Adrenal gland (tissue), 12 donors: ENCODE results near the gene CCL4. TPM values are rescaled to one million over a fixed set of nuclear protein-coding genes. Genes with fewer than 3 reads are reported as not detected.

Experiments
- DNase-seq, 7 donors: peaks; one replicate each; pipeline ENCODE4 v3.0.0-alpha.2; 2019 to 2020
- H3K27ac ChIP-seq, 5 donors: fragments of 200-600 bp; sonication (generic) in 4 of 5; 1 replicate in 3 of 5; 2 replicates in 2 of 5; pipeline versions ENCODE4 v1.5.1 to v1.8.0; 2016 to 2020; ENCODE audit warnings: mild to moderate bottlenecking in 1 of 5
- H3K27me3 ChIP-seq: fragments of 200-600 bp; 2 replicates; pipeline ENCODE4 v1.8.0; 2021
- H3K36me3 ChIP-seq, 2 donors: fragments of 200-600 bp; replicated peaks in 1 of 2; 1 replicate in 1 of 2; 2 replicates in 1 of 2; pipeline versions ENCODE4 v1.5.1 to v1.8.0; 2018 to 2022
- H3K4me1 ChIP-seq, 2 donors: fragments of 200-600 bp; replicated peaks in 1 of 2; 1 replicate in 1 of 2; 2 replicates in 1 of 2; pipeline versions ENCODE4 v1.5.1 to v1.8.0; 2018 to 2021
- H3K4me3 ChIP-seq, 4 donors: fragments of 200-600 bp; sonication (generic) in 3 of 4; one replicate each; pipeline ENCODE4 v1.5.1; 2016 to 2018
- H3K9me3 ChIP-seq, 3 donors: fragments of 200-600 bp; sonication (generic) in 1 of 3; replicated peaks in 1 of 3; 1 replicate in 2 of 3; 2 replicates in 1 of 3; pipeline versions ENCODE4 v1.5.1 to v1.8.0; 2016 to 2021
- CTCF ChIP-seq, 6 experiments: fragments of 450-650 bp in 4 of 6; fragments of 200-600 bp in 2 of 6; sonication (generic) in 1 of 6; IDR thresholded peaks; 1 replicate in 5 of 6; 2 replicates in 1 of 6; pipeline versions ENCODE4 v1.5.1 to v1.8.0; 2016 to 2021; ENCODE audit warnings: antibody characterized with exemption in 6 of 6, mild to moderate bottlenecking in 2 of 6, moderate library complexity in 1 of 6
- POLR2A ChIP-seq, 2 donors: fragments of 450-650 bp; IDR thresholded peaks; one replicate each; pipeline ENCODE4 v1.6.1; 2017; ENCODE audit warnings: antibody characterized with exemption in 2 of 2, mild to moderate bottlenecking in 2 of 2, moderate library complexity in 1 of 2
- WGBS, 4 donors: extraction: QIAGEN DNeasy Blood & Tissue Kit in 2 of 4; methylation state at CpG; one replicate each; pipeline versions ENCODE4 v1.1.5 to v1.1.7; 2013 to 2017; 5-methylcytosine and 5-hydroxymethylcytosine counted together
- intact Hi-C, 2 donors: fragments of 100-400 bp; cut with DNase I; formaldehyde crosslinking; loops; one replicate each; pipeline versions ENCODE4 v1.14.1 to v1.15.0; 2022 to 2023
- polyA plus RNA-seq, 3 donors: library from polyadenylated mRNA; stranded (reverse); fragments of 200-250 nt in 2 of 3; fragments of 350-450 nt in 1 of 3; fragmentation: Illumina TruSeq in 1 of 3; extraction: RNeasy Lipid Tissue Mini Kit (QIAGEN cat#74804) in 1 of 3; gene quantifications; one replicate each; pipeline ENCODE4 v1.2.3, GENCODE V29; 2013 to 2014
- total RNA-seq, 9 donors: library from RNA; depleted of rRNA in 4 of 9; stranded (reverse); fragments of >200 nt in 4 of 9; fragments of 120-200 nt in 1 of 9; fragmentation: NEBNext Ultra II Directional in 1 of 9; extraction: Animal tissue kit (Norgen Biotek cat#: 25700) in 1 of 9; gene quantifications; one replicate each; pipeline versions ENCODE4 v1.1.0 to v1.2.4, GENCODE V29; 2013 to 2023
- donor health status: healthy with polysubstance abuse.
- donor health status: Bipolar disorder and iron deficiency.
- donor health status: DM: yes; HTN: yes; CAD: no.
- donor health status: DM: no; HTN: no; CAD: no.
- donor health status: DM: no; HTN: no; CAD: no.
- donor health status: DM: yes; HTN: yes; CAD: no.

Gene CCL4
- total and polyA plus RNA-seq, 12 donors: 0.72 to 17.5 (median 5.4) TPM

DNA sequence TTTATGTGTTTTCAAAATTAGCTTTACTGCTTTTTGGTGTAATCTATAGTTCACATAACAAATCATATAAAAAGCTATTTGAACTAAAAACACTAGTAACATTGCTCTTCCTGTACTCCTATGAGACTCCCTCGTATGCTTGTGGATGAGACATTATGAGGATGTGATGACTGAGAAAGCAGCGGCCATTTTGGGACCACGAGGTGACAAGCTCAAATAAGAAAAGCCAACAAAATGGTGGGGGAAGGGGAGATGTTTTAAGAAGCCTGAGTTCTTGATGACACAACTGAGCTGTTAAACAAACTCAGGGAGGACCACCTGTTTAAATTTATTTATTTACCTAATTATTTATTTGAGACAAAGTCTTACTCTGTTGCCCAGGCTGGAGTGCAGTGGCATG, 35.1 kb upstream of the CCL4 start:
- H3K36me3 ChIP-seq: no peaks in the 10 kb centered on the region
- WGBS, 4 donors: 65 to 77% (median 72%) methylated on average over 3 of the region's 3 CpGs
- no peak overlapping the region for H3K4me3 ChIP-seq

GRCh38 chr17:36069136-36069535, 34.5 kb upstream of the CCL4 start:
- H3K36me3 ChIP-seq: no peaks in the 10 kb centered on the region
- H3K9me3 ChIP-seq: no peaks in the 10 kb centered on the region
- H3K27me3 ChIP-seq: no peaks in the 10 kb centered on the region
- DNase-seq: no peak
- H3K4me1 ChIP-seq: no peaks in the 10 kb centered on the region
- H3K27ac ChIP-seq: no peak overlapping the region
- TF ChIP-seq POLR2A (IDR thresholded peaks at IDR 0.05): no peak
- no peak for TF ChIP-seq CTCF (IDR thresholded peaks at IDR 0.05)
- intact Hi-C loops: no loop called here
- no peak overlapping the region for H3K4me3 ChIP-seq

More for the DNA sequence above, 35.1 kb upstream of the CCL4 start:
- Histone ChIP-seq H3K27ac (no peak overlapping the region), H3K4me1 (no peaks in the 10 kb centered on the region), H3K9me3 (no peaks in the 10 kb centered on the region), H3K27me3 (no peaks in the 10 kb centered on the region)
- no peak for DNase-seq
- intact Hi-C loops: no loop called here
- TF ChIP-seq POLR2A (IDR thresholded peaks at IDR 0.05) (no peak), CTCF (IDR thresholded peaks at IDR 0.05) (no peak)

DNA sequence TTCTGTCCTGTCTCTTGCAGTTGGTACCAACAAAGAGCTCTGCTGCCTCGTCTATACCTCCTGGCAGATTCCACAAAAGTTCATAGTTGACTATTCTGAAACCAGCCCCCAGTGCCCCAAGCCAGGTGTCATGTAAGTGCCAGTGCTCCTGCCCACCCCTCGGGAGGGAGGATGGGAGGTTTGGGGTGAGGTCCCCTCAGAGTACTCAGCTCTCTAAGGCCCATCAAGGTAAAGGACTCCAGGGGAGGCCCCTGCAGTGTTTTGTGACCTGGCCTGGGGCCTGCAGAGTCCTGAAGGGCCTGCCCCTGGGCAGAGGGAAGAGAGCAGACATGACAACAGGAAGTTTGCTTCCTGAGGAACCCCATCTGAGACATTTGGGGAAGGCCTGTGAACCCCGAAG, 33.2 kb upstream of the CCL4 start:
- no peaks in the 10 kb centered on the region for H3K9me3 ChIP-seq
- H3K4me3 ChIP-seq: no peak overlapping the region
- no peaks in the 10 kb centered on the region for H3K4me1 ChIP-seq
- WGBS, 4 donors: 40 to 75% (median 58%) methylated on average over 2 to 3 of the region's 3 CpGs
- H3K36me3 ChIP-seq: no peaks in the 10 kb centered on the region
- DNase-seq: no peak
- H3K27me3 ChIP-seq: no peaks in the 10 kb centered on the region
- H3K27ac ChIP-seq: no peak overlapping the region
- intact Hi-C loops: loop anchor here in 1 of 2 donors (10.0 kb wide), 2 partner anchors 54 to 96 kb away; no protein-coding TSS in a partner anchor
- TF ChIP-seq CTCF (IDR thresholded peaks at IDR 0.05) (no peak), POLR2A (IDR thresholded peaks at IDR 0.05) (no peak)

GRCh38 chr17:36071751-36072150, 31.9 kb upstream of the CCL4 start:
- intact Hi-C loops: loop anchor here in 1 of 2 donors (10.0 kb wide), 2 partner anchors 53 to 97 kb away; no protein-coding TSS in a partner anchor
- Histone ChIP-seq H3K36me3 (no peaks in the 10 kb centered on the region), H3K27ac (no peak overlapping the region), H3K9me3 (no peaks in the 10 kb centered on the region), H3K4me3 (no peak overlapping the region), H3K4me1 (no peaks in the 10 kb centered on the region), H3K27me3 (no peaks in the 10 kb centered on the region)
- DNase-seq: no peak
- WGBS, 4 donors: 64 to 68% (median 66%) methylated on average over 2 of the region's 2 CpGs
- no peak for TF ChIP-seq CTCF (IDR thresholded peaks at IDR 0.05)
- no peak for TF ChIP-seq POLR2A (IDR thresholded peaks at IDR 0.05)
